ENCODE measurements around the gene MYO9A. TPM values are rescaled to one million over a fixed set of nuclear protein-coding genes. Genes with fewer than 3 reads are reported as not detected.

The MYO9A gene
- total RNA-seq, 3 donors from 2014 or later = 40.0 to 79.3 (median 41.8) TPM

- ATAC-seq (peak; percentile 42), DNase-seq (no peak)
- TF ChIP-seq, protein P1, sequence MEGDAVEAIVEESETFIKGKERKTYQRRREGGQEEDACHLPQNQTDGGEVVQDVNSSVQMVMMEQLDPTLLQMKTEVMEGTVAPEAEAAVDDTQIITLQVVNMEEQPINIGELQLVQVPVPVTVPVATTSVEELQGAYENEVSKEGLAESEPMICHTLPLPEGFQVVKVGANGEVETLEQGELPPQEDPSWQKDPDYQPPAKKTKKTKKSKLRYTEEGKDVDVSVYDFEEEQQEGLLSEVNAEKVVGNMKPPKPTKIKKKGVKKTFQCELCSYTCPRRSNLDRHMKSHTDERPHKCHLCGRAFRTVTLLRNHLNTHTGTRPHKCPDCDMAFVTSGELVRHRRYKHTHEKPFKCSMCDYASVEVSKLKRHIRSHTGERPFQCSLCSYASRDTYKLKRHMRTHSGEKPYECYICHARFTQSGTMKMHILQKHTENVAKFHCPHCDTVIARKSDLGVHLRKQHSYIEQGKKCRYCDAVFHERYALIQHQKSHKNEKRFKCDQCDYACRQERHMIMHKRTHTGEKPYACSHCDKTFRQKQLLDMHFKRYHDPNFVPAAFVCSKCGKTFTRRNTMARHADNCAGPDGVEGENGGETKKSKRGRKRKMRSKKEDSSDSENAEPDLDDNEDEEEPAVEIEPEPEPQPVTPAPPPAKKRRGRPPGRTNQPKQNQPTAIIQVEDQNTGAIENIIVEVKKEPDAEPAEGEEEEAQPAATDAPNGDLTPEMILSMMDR (IDR thresholded peaks at IDR 0.05) = no peak
- no peaks in the 10 kb centered on the region for H3K9me3 ChIP-seq
- intact Hi-C loops (cut with DNase I, micrococcal nuclease) = loop anchor here in 1 of 2 donors (10.0 kb wide), 1 partner anchor 50 kb away; no protein-coding TSS in a partner anchor
- no peaks in the 10 kb centered on the region for H3K36me3 ChIP-seq (ENCODE audit: low read depth)
- no peak overlapping the region for H3K4me3 ChIP-seq
- peaks cover 8% of the 10 kb centered on the region for H3K4me1 ChIP-seq (ENCODE audit: low read depth)
Observed at GRCh38 chr15:71804695-71805470, 313.1 kb downstream of the MYO9A start.

DNA sequence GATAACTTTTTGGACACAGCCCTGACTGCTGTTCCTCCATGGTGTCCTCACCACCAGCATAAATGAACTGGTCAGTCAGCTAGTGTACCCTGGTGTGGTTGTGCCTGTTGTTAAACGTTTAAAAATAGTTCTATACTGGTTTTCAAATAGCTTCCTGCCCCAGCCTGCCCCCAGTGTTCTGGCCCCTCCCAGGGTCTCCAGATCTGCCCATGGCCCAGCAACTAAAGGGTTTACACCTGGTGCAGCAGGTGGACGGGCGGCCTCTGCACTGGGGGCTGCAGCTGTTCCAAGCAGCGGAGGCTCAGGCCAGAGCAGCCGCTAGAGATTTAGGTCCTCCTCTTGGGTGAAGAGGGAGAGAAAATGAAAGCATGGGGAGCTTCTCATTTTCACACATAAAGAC is 313.7 kb downstream of the MYO9A start:
- intact Hi-C loops (cut with DNase I, micrococcal nuclease) = loop anchor here in 1 of 2 donors (10.0 kb wide), 1 partner anchor 49 kb away; no protein-coding TSS in a partner anchor
- Histone ChIP-seq H3K4me1 (ENCODE audit: low read depth) (peaks cover 8% of the 10 kb centered on the region), H3K9me3 (no peaks in the 10 kb centered on the region), H3K36me3 (ENCODE audit: low read depth) (no peaks in the 10 kb centered on the region), H3K4me3 (no peak overlapping the region)
- TF ChIP-seq, protein P1 (IDR thresholded peaks at IDR 0.05) = no peak
- no peak for ATAC-seq
- DNase-seq = no peak

DNA sequence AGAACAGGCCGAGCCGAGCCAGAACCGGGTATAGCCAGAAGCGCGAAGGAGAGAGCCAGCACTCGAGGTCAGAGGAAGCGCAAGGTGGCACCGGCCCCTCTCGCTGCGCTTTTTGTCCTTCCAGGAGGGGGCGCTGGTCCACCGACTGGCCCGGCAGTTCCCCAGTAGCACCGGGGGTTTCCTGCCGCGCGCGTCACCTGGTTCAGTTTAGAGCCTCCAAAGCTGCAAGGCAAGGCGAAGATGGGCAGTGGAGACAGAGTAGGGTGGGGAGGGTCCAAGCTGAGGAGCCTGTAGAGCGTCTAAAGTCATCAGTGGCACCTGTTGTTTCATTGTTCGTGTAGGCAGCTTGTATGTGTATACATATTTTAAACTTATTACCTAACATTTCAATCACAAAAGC is 315.2 kb downstream of the MYO9A start:
- Histone ChIP-seq H3K9me3 (no peaks in the 10 kb centered on the region), H3K4me3 (no peak overlapping the region), H3K36me3 (ENCODE audit: low read depth) (no peaks in the 10 kb centered on the region), H3K4me1 (ENCODE audit: low read depth) (peaks cover 8% of the 10 kb centered on the region)
- intact Hi-C loops (cut with DNase I, micrococcal nuclease) = loop anchor here in 1 of 2 donors (10.0 kb wide), 1 partner anchor 48 kb away; no protein-coding TSS in a partner anchor
- no peak for ATAC-seq
- TF ChIP-seq, protein P1 (IDR thresholded peaks at IDR 0.05) = no peak
- no peak for DNase-seq

DNA sequence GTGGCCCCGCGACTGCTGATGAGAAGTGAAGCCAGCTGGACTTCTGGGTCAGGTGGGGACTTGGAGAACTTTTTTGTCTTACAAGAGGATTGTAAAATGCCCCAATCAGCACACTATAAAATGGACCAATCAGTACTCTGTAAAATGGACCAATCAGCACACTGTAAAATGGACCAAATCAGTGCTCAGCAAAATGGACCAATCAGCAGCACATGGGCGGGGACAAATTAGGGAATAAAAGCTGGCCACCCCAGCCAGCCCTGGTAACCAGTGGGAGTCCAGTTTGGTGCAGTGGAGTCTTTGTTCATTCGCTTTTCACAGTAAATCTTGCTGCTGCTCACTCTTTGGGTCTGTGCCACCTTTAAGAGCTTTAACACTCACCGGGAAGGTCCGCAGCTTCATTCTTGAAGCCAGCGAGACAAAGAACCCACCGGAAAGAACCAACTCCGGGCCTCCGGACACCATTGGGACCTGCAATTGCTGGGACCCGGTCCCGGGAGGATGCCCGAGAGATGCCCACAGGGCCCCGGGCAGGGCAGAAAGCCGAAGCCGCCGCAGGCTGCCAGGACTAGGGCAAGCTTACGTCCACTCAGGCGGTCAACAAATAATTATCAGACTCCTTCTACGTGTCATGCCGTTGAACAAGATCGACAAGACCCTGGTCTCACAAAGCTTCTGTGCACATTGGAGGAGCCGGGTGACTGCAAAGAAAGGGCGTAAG is 315.9 kb downstream of the MYO9A start:
- no peaks in the 10 kb centered on the region for H3K36me3 ChIP-seq (ENCODE audit: low read depth)
- ATAC-seq (no peak), DNase-seq (no peak)
- H3K9me3 ChIP-seq = no peaks in the 10 kb centered on the region
- H3K4me3 ChIP-seq = no peak overlapping the region
- intact Hi-C loops (cut with DNase I, micrococcal nuclease) = loop anchor here in 1 of 2 donors (10.0 kb wide), 1 partner anchor 47 kb away; no protein-coding TSS in a partner anchor
- peaks cover 8% of the 10 kb centered on the region for H3K4me1 ChIP-seq (ENCODE audit: low read depth)
- TF ChIP-seq, protein P1 (IDR thresholded peaks at IDR 0.05) = no peak

DNA sequence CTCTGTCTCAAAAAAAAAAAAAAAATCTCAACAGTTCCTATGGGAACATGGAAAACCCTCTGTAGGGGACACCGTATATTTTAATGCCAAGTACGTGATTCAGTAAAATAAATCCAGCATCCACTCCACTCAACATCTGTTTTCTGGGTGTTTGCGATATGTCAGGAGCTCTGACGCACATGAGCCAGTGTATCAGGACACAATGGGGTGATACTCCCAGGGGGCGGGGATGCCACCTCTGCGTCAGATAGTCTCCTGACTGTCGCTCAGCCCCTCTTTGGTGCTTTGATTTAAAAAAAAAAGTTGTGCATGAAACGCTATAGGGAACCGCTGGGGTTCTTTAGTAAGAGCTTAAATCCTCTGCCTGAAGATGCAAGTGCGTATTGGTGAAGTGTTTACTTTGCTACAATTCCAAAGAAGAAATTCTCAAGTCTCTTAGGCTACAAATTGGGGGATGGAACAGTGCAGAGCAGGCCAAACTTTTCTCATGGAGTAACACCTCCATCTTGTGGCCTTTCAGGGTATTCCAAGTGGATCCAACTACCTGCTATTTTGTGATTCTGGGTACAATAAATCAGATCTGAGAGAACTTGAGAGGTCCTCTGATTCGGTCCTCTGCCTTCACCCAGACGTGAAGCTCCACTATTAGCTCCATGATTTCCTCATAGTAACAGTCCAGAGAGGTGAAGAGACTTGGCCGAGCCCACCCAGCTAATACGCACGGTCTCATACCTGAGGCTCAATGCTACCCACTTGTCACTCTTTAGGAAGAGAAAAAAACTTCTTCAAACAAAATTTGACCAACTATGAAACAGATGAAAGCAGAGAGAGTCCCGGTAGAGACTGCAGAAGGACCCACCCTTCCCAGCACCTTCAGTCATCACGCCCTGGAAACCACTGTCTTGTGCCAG is 316.9 kb downstream of the MYO9A start:
- peak in 1 of 3 donors; percentile 78 for DNase-seq
- ATAC-seq = peak; percentile 92
- H3K9me3 ChIP-seq = no peaks in the 10 kb centered on the region
- H3K4me1 ChIP-seq (ENCODE audit: low read depth) = peaks cover 8% of the 10 kb centered on the region
- intact Hi-C loops (cut with DNase I, micrococcal nuclease) = loop anchor here in 1 of 2 donors (10.0 kb wide), 1 partner anchor 46 kb away; no protein-coding TSS in a partner anchor
- H3K4me3 ChIP-seq = no peak overlapping the region
- no peaks in the 10 kb centered on the region for H3K36me3 ChIP-seq (ENCODE audit: low read depth)
- TF ChIP-seq, protein P1 (IDR thresholded peaks at IDR 0.05) = peak; percentile 56
